Activated CD8-positive, alpha-beta memory T cell treated with anti-CD3 and anti-CD28 coated beads, Interleukin-2, amount 50 U/mL, for 1 hour (primary cell): ENCODE results near the gene RNU6-7.

Source experiments
- DNase-seq: peaks from one replicate; pipeline ENCODE4 v3.0.0-alpha.2; 2020; ENCODE audit errors: extremely low read depth

The RNU6-7 gene

GRCh38 chr14:32205554-32205953, 3.7 kb downstream of the RNU6-7 start:
- no peak for DNase-seq

- DNase-seq: no peak
Measured at GRCh38 chr14:32205984-32206383, 4.1 kb downstream of the RNU6-7 start.

DNA sequence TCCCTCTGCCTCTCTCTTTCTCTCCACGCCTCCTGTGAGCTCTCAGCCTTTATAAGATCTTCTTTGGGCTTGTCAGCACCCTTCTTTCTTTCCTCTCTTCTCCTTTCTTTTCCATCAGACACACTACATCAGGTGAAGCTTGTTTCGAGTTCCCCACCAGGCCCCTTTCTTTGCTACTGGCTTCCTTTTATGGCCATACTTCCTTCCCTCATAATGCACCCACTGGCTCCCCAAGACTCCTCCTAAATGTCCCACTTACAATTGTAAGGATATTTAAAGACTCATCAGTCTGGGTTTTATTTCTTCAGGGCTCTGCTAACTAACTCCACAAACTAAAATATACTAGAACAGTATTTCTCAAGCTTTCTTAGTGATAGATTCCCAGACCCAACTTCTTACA, 4.7 kb downstream of the RNU6-7 start:
- DNase-seq: no peak

DNA sequence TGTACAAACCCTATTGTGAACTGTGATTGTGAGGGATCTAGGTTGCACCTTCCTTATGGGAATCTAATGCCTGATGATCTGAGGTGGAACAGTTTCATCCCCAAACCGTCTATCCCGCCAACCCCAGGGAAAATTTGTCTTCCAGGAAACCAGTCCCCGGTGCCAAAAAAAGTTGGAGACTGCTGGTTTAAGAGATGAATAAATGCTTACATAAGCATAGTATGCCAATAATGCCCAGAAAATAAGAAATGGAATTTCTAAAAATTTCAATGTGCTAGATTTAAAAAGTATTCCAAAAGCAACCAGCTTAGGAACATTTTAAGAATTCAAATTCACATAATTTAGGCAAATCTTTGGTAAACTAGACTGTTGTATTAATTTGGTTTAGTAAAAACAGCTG, 6.6 kb downstream of the RNU6-7 start:
- DNase-seq: no peak

DNA sequence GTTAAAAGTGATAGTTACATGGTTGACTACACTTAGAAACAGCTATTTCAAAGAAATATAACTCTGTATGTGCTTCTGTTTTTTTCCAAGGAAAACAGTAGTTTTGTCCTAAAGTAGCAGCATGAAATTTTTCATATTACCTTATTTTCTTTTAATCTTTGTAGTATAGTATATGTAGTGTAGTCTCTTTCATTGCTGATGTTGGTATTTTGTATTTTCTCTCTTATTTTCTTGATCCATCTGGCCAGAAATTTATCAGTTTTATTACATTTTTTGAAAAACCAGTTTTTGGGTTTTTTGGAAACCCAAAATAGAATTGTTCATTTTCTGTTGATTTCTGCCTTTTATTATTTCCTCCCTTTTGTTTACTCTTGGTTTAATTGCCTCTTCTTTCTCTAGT, 7.6 kb downstream of the RNU6-7 start:
- DNase-seq: no peak

DNA sequence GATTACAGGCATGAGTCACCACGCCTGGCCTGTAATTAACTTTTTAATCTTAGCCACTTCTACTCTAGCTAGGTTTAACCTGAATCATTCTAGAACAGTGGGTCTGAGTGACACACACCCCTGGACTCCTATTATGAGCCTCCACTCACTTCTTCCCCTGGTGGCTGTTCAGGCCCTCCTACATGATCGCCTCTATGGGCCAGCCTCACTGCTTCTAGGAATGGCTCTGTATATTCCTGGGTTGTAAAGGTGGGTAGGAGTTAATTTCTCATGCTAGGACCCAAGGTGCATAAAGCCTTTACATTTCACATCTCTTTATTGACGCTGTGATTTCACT, 9.2 kb downstream of the RNU6-7 start:
- no peak for DNase-seq

GRCh38 chr14:32212833-32213232, 11.0 kb downstream of the RNU6-7 start:
- DNase-seq: no peak

- DNase-seq: no peak
Measured at GRCh38 chr14:32217301-32217700, 15.5 kb downstream of the RNU6-7 start.

DNA sequence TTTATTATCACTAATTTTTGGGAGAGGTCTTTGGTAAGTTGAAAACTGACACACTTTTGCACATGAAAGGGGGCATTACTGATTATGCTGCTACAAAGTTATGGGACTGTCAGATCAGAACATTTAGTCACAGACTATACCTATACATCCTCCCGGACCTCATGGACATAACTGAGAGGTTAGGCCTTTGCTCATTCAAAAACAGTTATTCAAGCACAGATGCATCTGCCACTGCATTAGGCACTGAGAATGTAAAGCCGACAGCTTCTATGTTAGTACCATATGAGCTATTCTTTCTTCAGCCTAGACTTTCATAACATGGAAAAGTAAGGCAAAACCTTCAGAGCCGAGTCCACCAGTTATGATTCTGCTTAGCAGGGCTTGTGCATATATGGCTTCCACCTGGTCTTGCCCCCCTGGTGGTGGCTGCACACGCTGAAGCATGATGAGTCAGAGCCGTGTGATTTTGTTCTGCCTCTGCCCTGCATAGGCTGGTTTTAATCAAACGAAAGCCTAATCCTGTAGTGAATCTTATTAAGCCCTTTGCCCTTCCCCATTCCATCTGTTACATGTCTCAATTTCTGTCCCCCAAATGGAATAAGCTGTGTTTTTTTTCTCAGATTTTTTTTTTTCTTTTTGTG, 23.0 kb downstream of the RNU6-7 start:
- no peak for DNase-seq

GRCh38 chr14:32225378-32225920, 23.6 kb downstream of the RNU6-7 start:
- DNase-seq: no peak

DNA sequence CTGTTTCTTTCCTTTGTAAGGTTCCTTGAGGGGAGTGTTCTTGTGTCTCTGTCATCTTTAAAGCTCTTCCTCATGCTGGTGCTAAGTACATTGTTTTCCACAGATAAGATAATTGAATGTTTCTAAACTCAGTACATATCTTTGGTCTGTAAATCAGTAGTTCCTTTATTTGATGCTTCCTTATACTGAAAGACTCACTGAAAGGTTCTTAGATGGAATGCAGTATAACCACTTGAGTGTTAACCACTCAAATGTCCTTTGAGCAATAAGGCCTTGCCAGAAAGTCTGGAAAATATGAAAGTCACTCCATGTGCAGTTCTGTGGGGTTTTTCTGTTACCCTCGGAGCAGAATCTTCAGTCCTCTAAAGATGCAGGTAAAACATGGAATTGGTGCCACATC, 24.2 kb downstream of the RNU6-7 start:
- no peak for DNase-seq

- DNase-seq: no peak
Measured at GRCh38 chr14:32230181-32230580, 28.3 kb downstream of the RNU6-7 start.

- DNase-seq: no peak
Measured at GRCh38 chr14:32230695-32231280, 28.9 kb downstream of the RNU6-7 start.

DNA sequence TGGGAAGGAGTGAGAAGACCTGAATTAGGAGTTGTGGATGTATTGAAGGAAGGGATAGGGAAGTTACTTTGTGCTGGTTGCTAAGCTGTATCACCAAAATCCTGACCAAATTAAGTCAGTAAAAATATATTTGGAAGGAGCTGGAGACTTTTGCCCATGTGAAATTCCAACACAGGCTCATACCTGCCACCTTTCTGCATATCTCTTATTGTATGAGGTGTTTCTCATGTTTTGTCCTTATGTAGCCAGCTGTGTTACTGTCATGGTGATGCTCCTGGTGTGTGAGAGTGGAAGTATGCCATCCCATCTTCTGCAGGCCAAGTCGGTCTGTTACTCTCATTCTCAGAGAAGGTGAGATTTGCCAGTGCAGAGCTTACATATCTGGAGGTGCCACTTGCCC, 30.6 kb downstream of the RNU6-7 start:
- DNase-seq: no peak

GRCh38 chr14:32233260-32233659, 31.4 kb downstream of the RNU6-7 start:
- DNase-seq: no peak

GRCh38 chr14:32244404-32244803, 42.6 kb downstream of the RNU6-7 start:
- no peak for DNase-seq

DNA sequence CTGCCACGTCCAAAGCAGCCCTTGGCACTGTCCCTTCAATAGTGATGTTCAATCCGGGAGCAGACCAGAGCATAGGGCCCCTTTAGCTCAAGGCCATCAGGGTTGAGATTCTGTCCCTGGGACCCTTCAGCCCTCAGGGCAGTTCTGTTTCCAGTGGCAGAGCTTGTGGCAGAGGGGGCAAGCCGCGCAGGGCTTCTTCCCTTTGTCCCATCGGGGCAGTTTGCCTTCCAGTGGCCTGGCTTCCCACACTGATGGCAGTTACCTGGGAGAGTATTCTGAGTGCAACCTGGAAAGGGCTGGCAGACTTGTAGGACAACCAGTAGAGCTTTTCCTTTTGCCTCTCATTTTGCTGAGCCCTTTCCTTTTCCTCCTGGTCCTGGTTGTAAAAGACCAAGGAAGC, 44.9 kb downstream of the RNU6-7 start:
- no peak for DNase-seq

GRCh38 chr14:32249371-32249770, 47.5 kb downstream of the RNU6-7 start:
- no peak for DNase-seq

DNA sequence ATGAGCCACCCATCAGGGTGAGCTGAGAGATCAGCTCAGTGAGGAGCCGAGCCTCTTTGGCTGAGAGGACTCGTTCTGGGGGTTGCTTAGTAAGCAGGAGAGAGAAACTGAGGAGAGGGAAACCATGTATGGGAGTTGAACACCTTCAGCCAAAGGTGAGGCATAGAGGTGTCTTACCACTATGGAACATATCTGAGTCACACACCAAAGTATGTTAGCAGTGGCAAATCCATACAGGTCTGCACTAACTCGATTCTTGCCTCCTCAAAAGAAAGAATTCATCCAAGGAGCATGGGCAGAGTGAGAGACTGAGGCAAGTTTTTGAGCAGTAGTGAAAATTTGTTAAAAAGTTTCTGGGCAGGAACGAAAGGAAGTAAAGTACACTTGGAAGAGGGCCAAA, 47.9 kb downstream of the RNU6-7 start:
- no peak for DNase-seq

GRCh38 chr14:32250681-32251080, 48.8 kb downstream of the RNU6-7 start:
- no peak for DNase-seq

DNA sequence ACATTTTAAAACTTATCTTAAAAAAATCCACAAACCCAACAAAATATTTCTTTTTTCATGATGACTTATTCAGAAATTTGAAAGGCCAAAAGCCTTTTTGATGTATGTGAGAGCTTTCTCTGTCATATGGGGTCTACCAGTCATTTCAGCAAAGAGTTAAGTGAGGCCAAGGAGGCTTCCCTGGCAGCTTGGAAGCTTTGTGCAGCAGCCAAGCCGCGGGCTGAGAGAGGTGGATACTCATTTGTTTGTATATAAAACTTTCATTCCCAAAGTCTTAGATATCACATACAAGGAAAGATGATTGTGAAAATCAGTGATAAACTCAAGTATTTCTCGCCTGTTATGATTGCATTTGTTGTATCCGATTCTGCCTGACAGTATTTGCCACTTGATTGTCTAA, 49.7 kb downstream of the RNU6-7 start:
- DNase-seq: no peak
